A549 (cell line): ENCODE measurements around the gene BIRC7. TPM values are rescaled to one million over a fixed set of nuclear protein-coding genes. Genes with fewer than 3 reads are reported as not detected.

Experiments used
- ATAC-seq, 2 experiments: fragments of 200-7000 bp in 1 of 2; fragments of >200 bp in 1 of 2; cut with Nextera tagmentation in 1 of 2; cut with Tn5 transposase in 1 of 2; 3 replicates each; pipeline versions ENCODE4 v1.8.0 to v1.9.1; 2018 to 2020; ENCODE audit warnings: mild to moderate bottlenecking in 1 of 2, moderate library complexity in 1 of 2
- CTCF ChIA-PET: fragments of 300-600 bp; sonication (Branson Sonifier 250); formaldehyde crosslinking; extraction: SDS; loops from one replicate; lab custom pipeline; 2021; ENCODE audit warnings: antibody characterized with exemption, inconsistent platforms; lab: Yijun Ruan, JAX
- POLR2A ChIA-PET: fragments of 350-600 bp; formaldehyde crosslinking; extraction: SDS; loops from one replicate; lab custom pipeline; 2021; ENCODE audit warnings: antibody characterized with exemption, inconsistent platforms; lab: Yijun Ruan, JAX
- DNase-seq, 2 experiments: peaks; one replicate each; pipeline versions ENCODE4 v3.0.0 to v3.0.0-alpha.2; 2011 to 2016; ENCODE audit warnings: low read depth in 1 of 2, low spot score in 1 of 2
- FAIRE-seq: peaks from 2 replicates; lab custom pipeline; 2011; peaks lifted over from hg19 to GRCh38; lab: Jason Lieb, UNC
- H3K27ac ChIP-seq, 2 experiments: fragments of >200 bp; sonication (Bioruptor Twin); formaldehyde crosslinking; 3 replicates each; pipeline ENCODE4 v1.5.1; 2016 to 2017
- H3K4me1 ChIP-seq: fragments of >200 bp; sonication (Bioruptor Twin); formaldehyde crosslinking; 3 replicates; pipeline ENCODE4 v1.6.1; 2016
- H3K4me2 ChIP-seq: fragments of >200 bp; sonication (Bioruptor Twin); formaldehyde crosslinking; 3 replicates; pipeline ENCODE4 v1.6.1; 2016
- H3K4me3 ChIP-seq: fragments of >200 bp; sonication (Bioruptor Twin); formaldehyde crosslinking; 3 replicates; pipeline ENCODE4 v1.5.1; 2016
- H3K9me3 ChIP-seq: fragments of >200 bp; sonication (Bioruptor Twin); formaldehyde crosslinking; 3 replicates; pipeline ENCODE4 v1.6.1; 2016
- BHLHE40 ChIP-seq: IDR thresholded peaks from 2 replicates; pipeline ENCODE4 v1.6.1; 2012; ENCODE audit warnings: low read depth, low read length, inconsistent platforms
- CBX8 ChIP-seq: fragments of 200-600 bp; sonication (generic); IDR thresholded peaks from 2 replicates; pipeline ENCODE4 v1.6.1; 2016
- E2F6 ChIP-seq: IDR thresholded peaks from 2 replicates; pipeline ENCODE4 v1.6.1; 2012; ENCODE audit warnings: low read depth, borderline replicate concordance
- EHF ChIP-seq: fragments of 250-450 bp; sonication (Bioruptor Pico); IDR thresholded peaks from 2 replicates; pipeline ENCODE4 v1.5.0; 2020; ENCODE audit warnings: mild to moderate bottlenecking
- EHMT2 ChIP-seq: fragments of 200-600 bp; sonication (generic); IDR thresholded peaks from 2 replicates; pipeline ENCODE4 v1.6.1; 2016; ENCODE audit warnings: antibody characterized with exemption, low read depth, mild to moderate bottlenecking, moderate library complexity
- ESRRA ChIP-seq: fragments of 150-350 bp; IDR thresholded peaks from 2 replicates; pipeline ENCODE4 v1.6.1; 2014; ENCODE audit warnings: mild to moderate bottlenecking, low read length, borderline replicate concordance
- FOXS1 ChIP-seq: fragments of 250-450 bp; sonication (Bioruptor Pico); IDR thresholded peaks from 2 replicates; pipeline ENCODE4 v1.5.0; 2020; ENCODE audit warnings: mild to moderate bottlenecking, moderate library complexity
- HDAC2 ChIP-seq: fragments of 200-600 bp; sonication (generic); IDR thresholded peaks from 2 replicates; pipeline ENCODE4 v1.6.1; 2016
- HES2 ChIP-seq: fragments of >200 bp; sonication (Bioruptor Twin); formaldehyde crosslinking; IDR thresholded peaks from 2 replicates; pipeline ENCODE4 v1.6.1; 2016
- HEYL ChIP-seq: fragments of 250-450 bp; sonication (Bioruptor Pico); IDR thresholded peaks from 2 replicates; pipeline ENCODE4 v1.8.0; 2021; ENCODE audit warnings: mild to moderate bottlenecking, moderate library complexity
- MAFK ChIP-seq: fragments of 450-650 bp; IDR thresholded peaks from 2 replicates; pipeline ENCODE4 v1.6.1; 2014; ENCODE audit not compliant: partially characterized antibody
- NPAS2 ChIP-seq: fragments of 250-450 bp; sonication (Bioruptor Pico); IDR thresholded peaks from 2 replicates; pipeline ENCODE4 v1.8.0; 2022; ENCODE audit warnings: mild to moderate bottlenecking, moderate library complexity, borderline replicate concordance
- PHF8 ChIP-seq: fragments of 200-600 bp; sonication (generic); IDR thresholded peaks from 2 replicates; pipeline ENCODE4 v1.6.1; 2016; ENCODE audit warnings: low read depth, mild to moderate bottlenecking, antibody characterized with exemption, moderate library complexity, borderline replicate concordance
- RAD21 ChIP-seq, 2 experiments: fragments of >200 bp in 1 of 2; sonication (Bioruptor Twin) in 1 of 2; formaldehyde crosslinking in 1 of 2; IDR thresholded peaks in 1 of 2; conservative IDR thresholded peaks in 1 of 2; 2 replicates in 1 of 2; 3 replicates in 1 of 2; pipeline ENCODE4 v1.6.1; 2012 to 2018; ENCODE audit warnings: inconsistent platforms in 1 of 2
- TFCP2L1 ChIP-seq: fragments of 250-450 bp; sonication (Bioruptor Pico); IDR thresholded peaks from 2 replicates; pipeline ENCODE4 v1.5.0; 2021; ENCODE audit warnings: mild to moderate bottlenecking
- USF2 ChIP-seq: fragments of 450-650 bp; IDR thresholded peaks from 2 replicates; pipeline ENCODE4 v1.6.1; 2014; ENCODE audit warnings: antibody characterized with exemption
- ZC3H11A ChIP-seq: fragments of 450-650 bp; IDR thresholded peaks from 2 replicates; pipeline ENCODE4 v1.6.1; 2014; ENCODE audit warnings: antibody characterized with exemption, mild to moderate bottlenecking
- ZFP36 ChIP-seq: fragments of 450-650 bp; IDR thresholded peaks from 2 replicates; pipeline ENCODE4 v1.6.1; 2014; ENCODE audit warnings: borderline replicate concordance; ENCODE audit not compliant: partially characterized antibody
- ZSCAN20 ChIP-seq: fragments of 250-450 bp; sonication (Bioruptor Pico); IDR thresholded peaks from 2 replicates; pipeline ENCODE4 v1.8.0; 2022; ENCODE audit warnings: mild to moderate bottlenecking, moderate library complexity
- WGBS: methylation state at CpG from one replicate; pipeline ENCODE4 v1.1.6; 2017; ENCODE audit errors: missing lambda C conversion rate; 5-methylcytosine and 5-hydroxymethylcytosine counted together
- polyA plus RNA-seq, 4 experiments: library from polyadenylated mRNA; depleted of rRNA in 3 of 4; stranded (reverse); fragments of >200 nt; fragmentation: RNase III in 1 of 4; extraction: RNeasy Plus Mini Kit Qiagen cat#74134 plus additional on column Dnase treatment in 1 of 4; gene quantifications; 2 replicates in 3 of 4; 3 replicates in 1 of 4; pipeline ENCODE4 v1.2.3, GENCODE V29; 2011 to 2017
- TF ChIP-seq, protein P1 (sequence below): fragments of 250-450 bp; sonication (Bioruptor Pico); IDR thresholded peaks from 2 replicates; pipeline ENCODE4 v1.5.0; 2020; ENCODE audit warnings: low read depth, mild to moderate bottlenecking, moderate library complexity
- TF ChIP-seq, protein P2 (sequence below): fragments of 250-450 bp; sonication (Bioruptor Pico); IDR thresholded peaks from 2 replicates; pipeline ENCODE4 v1.5.0; 2021; ENCODE audit warnings: mild to moderate bottlenecking, moderate library complexity, borderline replicate concordance

BIRC7 gene
- polyA plus RNA-seq, 2 of the 4 experiments (the other 2 are of a cell fraction) = 0.63 to 4.9 TPM

GRCh38 chr20:63216041-63216848 lies 19.5 kb upstream of the BIRC7 start, which contains the start of gene YTHDF1 (continued):
- TF ChIP-seq ZC3H11A (no peak), BHLHE40 (peak; percentile 97), ESRRA (no peak), E2F6 (peak; percentile 92), USF2 (peak; percentile 93), PHF8 (peak; percentile 76)
- TF ChIP-seq, protein P1, sequence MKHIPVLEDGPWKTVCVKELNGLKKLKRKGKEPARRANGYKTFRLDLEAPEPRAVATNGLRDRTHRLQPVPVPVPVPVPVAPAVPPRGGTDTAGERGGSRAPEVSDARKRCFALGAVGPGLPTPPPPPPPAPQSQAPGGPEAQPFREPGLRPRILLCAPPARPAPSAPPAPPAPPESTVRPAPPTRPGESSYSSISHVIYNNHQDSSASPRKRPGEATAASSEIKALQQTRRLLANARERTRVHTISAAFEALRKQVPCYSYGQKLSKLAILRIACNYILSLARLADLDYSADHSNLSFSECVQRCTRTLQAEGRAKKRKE (CRISPR knock-in tag) = no peak

DNA sequence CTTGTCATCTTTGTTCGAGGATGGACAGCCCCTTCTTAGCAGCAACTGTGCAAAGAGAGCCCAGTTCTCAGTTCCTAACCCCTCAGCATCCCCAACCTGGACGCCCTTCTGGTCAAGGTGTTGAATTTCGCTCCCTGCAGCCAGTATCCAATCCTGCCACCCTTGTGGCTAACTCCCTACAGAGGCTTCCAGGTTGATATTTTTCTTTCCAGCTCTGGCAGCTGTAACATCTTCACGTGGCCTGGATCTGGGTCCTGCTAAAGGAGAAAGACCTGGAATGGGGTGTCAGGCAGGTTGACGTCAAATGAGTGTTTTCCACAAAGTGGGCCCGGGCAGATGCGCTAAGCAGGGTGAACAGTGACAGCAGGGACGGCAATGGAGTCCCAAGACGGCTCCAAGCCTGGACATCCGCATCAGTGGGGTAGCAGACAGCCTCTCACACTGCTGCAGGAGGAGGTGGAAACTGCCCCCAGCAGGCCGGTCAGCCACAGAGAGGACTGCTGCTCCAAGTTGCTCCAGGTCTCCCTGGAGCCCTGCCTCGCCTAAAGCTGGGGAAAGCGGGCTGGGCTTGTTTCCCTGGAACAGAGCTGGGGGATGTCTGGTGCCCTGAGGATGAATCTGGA lies 18.7 kb upstream of the BIRC7 start:
- WGBS = 83% methylated on average over 13 of the region's 13 CpGs
- H3K4me3 ChIP-seq = peak overlapping the region; percentile 95
- ATAC-seq = peak; percentile 15 to 20; a peak in 4 of 6 replicates
- H3K4me2 ChIP-seq = peak overlapping the region; percentile 89
- TF ChIP-seq MAFK (no peak), HDAC2 (no peak), EHF (CRISPR knock-in tag) (no peak), TFCP2L1 (CRISPR knock-in tag) (no peak), CBX8 (no peak), EHMT2 (no peak), RAD21 (conservative IDR thresholded peaks at IDR 0.05 in 1 of 2, IDR thresholded peaks at IDR 0.05 in 1 of 2) (no peak), HEYL (CRISPR knock-in tag) (no peak), ESRRA (no peak), ZC3H11A (no peak), FOXS1 (CRISPR knock-in tag) (no peak), HES2 (no peak), ZSCAN20 (CRISPR knock-in tag) (no peak), USF2 (no peak), NPAS2 (CRISPR knock-in tag) (no peak), ZFP36 (no peak)
- TF ChIP-seq, protein P2, sequence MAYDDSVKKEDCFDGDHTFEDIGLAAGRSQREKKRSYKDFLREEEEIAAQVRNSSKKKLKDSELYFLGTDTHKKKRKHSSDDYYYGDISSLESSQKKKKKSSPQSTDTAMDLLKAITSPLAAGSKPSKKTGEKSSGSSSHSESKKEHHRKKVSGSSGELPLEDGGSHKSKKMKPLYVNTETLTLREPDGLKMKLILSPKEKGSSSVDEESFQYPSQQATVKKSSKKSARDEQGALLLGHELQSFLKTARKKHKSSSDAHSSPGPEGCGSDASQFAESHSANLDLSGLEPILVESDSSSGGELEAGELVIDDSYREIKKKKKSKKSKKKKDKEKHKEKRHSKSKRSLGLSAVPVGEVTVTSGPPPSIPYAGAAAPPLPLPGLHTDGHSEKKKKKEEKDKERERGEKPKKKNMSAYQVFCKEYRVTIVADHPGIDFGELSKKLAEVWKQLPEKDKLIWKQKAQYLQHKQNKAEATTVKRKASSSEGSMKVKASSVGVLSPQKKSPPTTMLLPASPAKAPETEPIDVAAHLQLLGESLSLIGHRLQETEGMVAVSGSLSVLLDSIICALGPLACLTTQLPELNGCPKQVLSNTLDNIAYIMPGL = no peak
- TF ChIP-seq, all 56 proteins: peak for 0
- DNase-seq (peak in 1 of 2 experiments; percentile 21), FAIRE-seq (no peak)
- POLR2A ChIA-PET = interaction anchor here (1.0 to 1.6 kb wide), 2 partner anchors 16 to 18 kb away, joined by 3 to 6 read pairs; partner anchors contain the start of gene BIRC7
- H3K27ac ChIP-seq = peak overlapping the region; percentile 96 to 97
- H3K4me1 ChIP-seq = peaks cover 45% of the 10 kb centered on the region
- CTCF ChIA-PET = interaction anchor here (0.6 to 7.8 kb wide), 6 partner anchors 7 to 161 kb away, joined by 3 to 69 read pairs (median 6); partner anchors contain the start of gene BIRC7
- H3K9me3 ChIP-seq = no peaks in the 10 kb centered on the region
